Stimulated activated naive CD8-positive, alpha-beta T cell treated with anti-CD3 and anti-CD28 coated beads, Interleukin-15, Interleukin-2, amounts not matched to agents 100 ng/mL and 50 ng/mL, for 24 hours (primary cell): Measurements from ENCODE around the gene DDX21.
"Not testable (repeated sequence)": the region's sequence is repeated elsewhere in the genome, so short reads cannot be mapped to it uniquely, and the experiment has no call there.

Source experiments
- H3K27ac Mint-ChIP-seq: one replicate; pipeline ENCODE4 v1.8.0; 2021; ENCODE audit warnings: mild to moderate bottlenecking, mixed read lengths
- H3K27me3 Mint-ChIP-seq: one replicate; pipeline ENCODE4 v1.8.0; 2021; ENCODE audit warnings: mixed read lengths
- H3K36me3 Mint-ChIP-seq: one replicate; pipeline ENCODE4 v1.8.0; 2021; ENCODE audit warnings: low read depth, mixed read lengths
- H3K4me1 Mint-ChIP-seq: one replicate; pipeline ENCODE4 v1.8.0; 2021; ENCODE audit warnings: low read depth, mixed read lengths
- H3K4me3 Mint-ChIP-seq: one replicate; pipeline ENCODE4 v1.8.0; 2021; ENCODE audit warnings: mild to moderate bottlenecking, mixed read lengths
- H3K9me3 Mint-ChIP-seq: one replicate; pipeline ENCODE4 v1.8.0; 2021; ENCODE audit warnings: mixed read lengths

DDX21 gene

DNA sequence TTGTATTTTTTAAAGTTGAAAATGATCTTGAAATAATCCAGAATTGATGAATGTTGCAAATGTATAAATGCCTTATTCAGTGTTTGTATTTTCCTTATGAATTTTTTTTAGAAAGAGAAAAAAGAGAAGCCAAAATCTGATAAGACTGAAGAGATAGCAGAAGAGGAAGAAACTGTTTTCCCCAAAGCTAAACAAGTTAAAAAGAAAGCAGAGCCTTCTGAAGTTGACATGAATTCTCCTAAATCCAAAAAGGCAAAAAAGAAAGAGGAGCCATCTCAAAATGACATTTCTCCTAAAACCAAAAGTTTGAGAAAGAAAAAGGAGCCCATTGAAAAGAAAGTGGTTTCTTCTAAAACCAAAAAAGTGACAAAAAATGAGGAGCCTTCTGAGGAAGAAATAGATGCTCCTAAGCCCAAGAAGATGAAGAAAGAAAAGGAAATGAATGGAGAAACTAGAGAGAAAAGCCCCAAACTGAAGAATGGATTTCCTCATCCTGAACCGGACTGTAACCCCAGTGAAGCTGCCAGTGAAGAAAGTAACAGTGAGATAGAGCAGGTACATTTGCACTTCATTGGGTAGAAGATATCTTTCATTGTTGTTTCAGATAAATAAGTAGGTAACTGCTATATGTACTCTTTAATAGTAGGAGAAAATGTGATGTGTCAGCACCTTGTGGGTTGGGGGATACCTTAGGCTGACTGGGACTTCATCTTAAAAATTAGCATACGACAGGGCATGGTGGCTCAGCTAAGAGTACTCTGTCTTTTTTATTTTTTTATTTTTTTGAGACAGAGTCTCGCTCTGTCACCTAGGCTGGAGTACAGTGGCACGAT, 3.9 kb downstream of the DDX21 start:
- no peaks in the 10 kb centered on the region for H3K27me3 Mint-ChIP-seq
- peak overlapping the region; percentile 85 for H3K27ac Mint-ChIP-seq
- H3K9me3 Mint-ChIP-seq = no peaks in the 10 kb centered on the region
- peaks cover 74% of the 10 kb centered on the region for H3K36me3 Mint-ChIP-seq
- H3K4me1 Mint-ChIP-seq = peaks cover 58% of the 10 kb centered on the region
- H3K4me3 Mint-ChIP-seq = peak overlapping the region; percentile 78

DNA sequence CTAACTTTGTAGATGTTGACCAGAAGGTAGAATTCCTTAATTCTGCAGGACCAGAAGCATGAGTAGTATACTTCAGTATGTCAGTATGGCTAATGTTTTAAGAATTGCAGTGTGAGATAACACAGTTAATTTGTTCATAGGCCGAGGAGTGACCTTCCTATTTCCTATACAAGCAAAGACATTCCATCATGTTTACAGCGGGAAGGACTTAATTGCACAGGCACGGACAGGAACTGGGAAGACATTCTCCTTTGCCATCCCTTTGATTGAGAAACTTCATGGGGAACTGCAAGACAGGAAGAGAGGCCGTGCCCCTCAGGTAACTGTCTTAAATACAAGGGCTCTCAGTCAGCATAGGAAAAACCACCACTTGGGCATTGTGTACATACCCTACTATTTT, 7.2 kb downstream of the DDX21 start:
- H3K36me3 Mint-ChIP-seq = peaks cover 84% of the 10 kb centered on the region

DNA sequence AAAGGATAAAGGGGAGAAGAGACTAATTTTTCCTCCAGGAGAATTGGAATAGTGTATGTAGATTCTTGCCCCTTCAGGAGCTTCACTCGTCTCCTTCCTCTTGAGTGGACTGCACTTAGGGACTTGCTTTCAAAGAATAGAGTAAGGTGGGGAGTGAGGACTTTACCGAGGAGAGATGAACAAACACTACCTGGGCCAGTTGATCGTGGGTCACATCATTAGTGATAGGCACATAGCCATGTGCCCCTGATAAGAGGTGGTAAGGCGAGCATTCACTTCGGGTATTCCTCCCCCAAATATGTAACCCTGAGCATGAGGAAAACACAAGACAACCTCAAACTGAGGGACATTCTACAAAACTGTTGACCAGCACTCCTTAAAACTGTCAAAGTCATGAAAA, 18.0 kb downstream of the DDX21 start:
- no peak overlapping the region for H3K4me3 Mint-ChIP-seq
- H3K36me3 Mint-ChIP-seq = peaks cover 93% of the 10 kb centered on the region
- no peaks in the 10 kb centered on the region for H3K9me3 Mint-ChIP-seq
- H3K27me3 Mint-ChIP-seq = no peaks in the 10 kb centered on the region
- peaks cover 12% of the 10 kb centered on the region for H3K4me1 Mint-ChIP-seq
- H3K27ac Mint-ChIP-seq = no peak overlapping the region

More for the DNA sequence above, 7.2 kb downstream of the DDX21 start:
- H3K9me3 Mint-ChIP-seq = no peaks in the 10 kb centered on the region
- H3K27me3 Mint-ChIP-seq = no peaks in the 10 kb centered on the region
- H3K27ac Mint-ChIP-seq = no peak overlapping the region
- H3K4me1 Mint-ChIP-seq = peaks cover 51% of the 10 kb centered on the region
- H3K4me3 Mint-ChIP-seq = no peak overlapping the region

DNA sequence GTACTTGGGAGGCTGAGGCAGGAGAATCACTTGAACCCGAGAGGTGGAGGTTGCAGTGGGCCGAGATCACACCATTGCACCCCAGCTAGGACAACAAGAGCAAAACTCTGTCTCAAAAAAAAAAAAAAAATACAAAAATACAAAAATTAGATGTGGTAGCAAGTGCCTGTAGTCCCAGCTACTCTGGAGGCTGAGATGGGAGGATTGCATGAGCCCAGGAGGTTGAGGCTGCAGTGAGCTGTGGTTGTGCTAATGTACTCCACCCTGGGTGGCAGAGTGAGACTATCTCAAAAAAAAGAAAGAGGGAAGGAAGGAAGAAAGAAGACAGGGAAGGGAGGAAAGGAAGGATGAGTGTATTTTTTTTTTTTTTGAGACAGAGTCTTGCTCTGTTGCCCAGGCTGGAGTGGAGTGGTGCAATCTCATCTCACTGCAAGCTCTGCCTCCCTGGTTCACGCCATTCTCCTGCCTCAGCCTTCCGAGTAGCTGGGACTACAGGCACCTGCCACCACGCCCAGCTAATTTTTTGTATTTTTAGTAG, 20.0 kb downstream of the DDX21 start:
- H3K27me3 Mint-ChIP-seq, H3K4me3 Mint-ChIP-seq, H3K27ac Mint-ChIP-seq, H3K9me3 Mint-ChIP-seq, H3K4me1 Mint-ChIP-seq: not testable (repeated sequence)
- peaks cover 92% of the 10 kb centered on the region for H3K36me3 Mint-ChIP-seq

GRCh38 chr10:68979738-68980137, 23.8 kb downstream of the DDX21 start:
- H3K36me3 Mint-ChIP-seq = peaks cover 86% of the 10 kb centered on the region
- H3K27me3 Mint-ChIP-seq, H3K4me3 Mint-ChIP-seq, H3K9me3 Mint-ChIP-seq, H3K4me1 Mint-ChIP-seq, H3K27ac Mint-ChIP-seq: not testable (repeated sequence)

GRCh38 chr10:68981074-68981473, 25.1 kb downstream of the DDX21 start:
- Mint-ChIP-seq H3K4me3 (no peak overlapping the region), H3K4me1 (no peaks in the 10 kb centered on the region), H3K9me3 (no peaks in the 10 kb centered on the region), H3K27me3 (no peaks in the 10 kb centered on the region), H3K27ac (peak overlapping the region; percentile 48), H3K36me3 (peaks cover 83% of the 10 kb centered on the region)

- Mint-ChIP-seq H3K36me3 (peaks cover 71% of the 10 kb centered on the region), H3K27ac (no peak overlapping the region), H3K9me3 (no peaks in the 10 kb centered on the region), H3K4me3 (no peak overlapping the region), H3K27me3 (no peaks in the 10 kb centered on the region), H3K4me1 (peaks cover 3% of the 10 kb centered on the region)
Measured at GRCh38 chr10:68982389-68982788, 26.4 kb downstream of the DDX21 start.

DNA sequence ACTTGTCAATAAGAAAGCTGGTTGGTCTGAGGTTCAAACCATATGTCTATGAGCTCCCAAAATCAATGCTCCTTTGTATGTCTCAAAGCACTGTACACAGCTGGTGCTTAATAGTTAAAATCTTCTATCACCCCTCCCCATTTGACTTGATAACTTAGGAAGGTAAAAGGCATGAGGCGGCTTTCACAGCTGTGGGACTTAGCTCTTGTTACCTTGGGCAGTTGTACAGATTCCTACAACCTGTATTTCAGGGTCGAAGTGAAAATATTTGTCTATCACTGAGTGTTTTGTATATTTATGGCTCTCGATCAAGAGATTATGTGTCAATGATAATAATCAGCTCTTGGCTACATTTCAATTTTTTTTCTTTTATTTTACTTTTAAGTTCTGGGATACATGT, 31.6 kb downstream of the DDX21 start:
- Mint-ChIP-seq H3K9me3 (no peaks in the 10 kb centered on the region), H3K4me3 (peak overlapping the region; percentile 95), H3K27me3 (no peaks in the 10 kb centered on the region), H3K36me3 (peaks cover 41% of the 10 kb centered on the region), H3K27ac (peak overlapping the region; percentile 92), H3K4me1 (peaks cover 40% of the 10 kb centered on the region)

DNA sequence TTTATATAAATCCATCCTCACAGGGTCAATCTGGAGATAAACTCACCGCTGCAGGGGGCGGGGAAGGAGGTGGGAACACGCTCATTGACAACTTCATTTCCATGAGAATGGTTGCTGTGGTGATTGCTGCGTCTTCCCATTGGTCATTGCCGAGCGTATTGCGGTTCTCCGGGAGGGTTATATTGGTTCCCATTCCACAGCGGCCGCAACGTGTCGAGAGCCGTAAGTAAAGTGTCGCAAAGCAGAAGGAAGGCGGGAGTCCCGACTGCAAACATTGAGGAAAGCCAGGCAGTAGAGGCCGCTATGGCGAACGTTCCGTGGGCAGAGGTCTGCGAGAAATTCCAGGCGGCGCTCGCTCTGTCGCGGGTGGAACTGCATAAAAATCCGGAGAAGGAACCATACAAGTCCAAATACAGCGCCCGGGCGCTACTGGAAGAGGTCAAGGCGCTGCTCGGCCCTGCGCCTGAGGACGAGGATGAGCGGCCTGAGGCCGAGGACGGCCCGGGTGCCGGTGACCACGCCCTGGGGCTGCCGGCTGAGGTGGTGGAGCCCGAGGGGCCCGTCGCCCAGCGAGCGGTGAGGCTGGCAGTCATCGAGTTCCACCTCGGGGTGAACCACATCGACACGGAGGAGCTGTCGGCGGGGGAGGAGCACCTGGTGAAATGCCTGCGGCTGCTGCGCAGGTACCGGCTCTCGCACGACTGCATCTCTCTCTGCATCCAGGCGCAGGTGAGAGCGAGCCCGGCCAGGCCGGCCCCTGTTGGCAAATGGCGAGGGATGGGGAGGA, 32.8 kb downstream of the DDX21 start, which contains the start of gene KIFBP:
KIFBP (plus strand) TSS at position 274 of the 787 bp plus-strand sequence; CDS start at position 304, 30 bp downstream.
- Mint-ChIP-seq H3K4me3 (peak within 1 kb of the TSS; percentile 95), H3K9me3 (no peaks in the 10 kb centered on the region), H3K4me1 (peaks cover 47% of the 10 kb centered on the region), H3K36me3 (peaks cover 32% of the 10 kb centered on the region), H3K27me3 (no peaks in the 10 kb centered on the region), H3K27ac (peak within 1 kb of the TSS; percentile 92)

- peak overlapping the region; percentile 95 for H3K4me3 Mint-ChIP-seq
- H3K27ac Mint-ChIP-seq = peak overlapping the region; percentile 83
- H3K9me3 Mint-ChIP-seq = no peaks in the 10 kb centered on the region
- no peaks in the 10 kb centered on the region for H3K27me3 Mint-ChIP-seq
- H3K36me3 Mint-ChIP-seq = peaks cover 25% of the 10 kb centered on the region
- peaks cover 48% of the 10 kb centered on the region for H3K4me1 Mint-ChIP-seq
Measured at GRCh38 chr10:68989317-68989990, 33.5 kb downstream of the DDX21 start.

DNA sequence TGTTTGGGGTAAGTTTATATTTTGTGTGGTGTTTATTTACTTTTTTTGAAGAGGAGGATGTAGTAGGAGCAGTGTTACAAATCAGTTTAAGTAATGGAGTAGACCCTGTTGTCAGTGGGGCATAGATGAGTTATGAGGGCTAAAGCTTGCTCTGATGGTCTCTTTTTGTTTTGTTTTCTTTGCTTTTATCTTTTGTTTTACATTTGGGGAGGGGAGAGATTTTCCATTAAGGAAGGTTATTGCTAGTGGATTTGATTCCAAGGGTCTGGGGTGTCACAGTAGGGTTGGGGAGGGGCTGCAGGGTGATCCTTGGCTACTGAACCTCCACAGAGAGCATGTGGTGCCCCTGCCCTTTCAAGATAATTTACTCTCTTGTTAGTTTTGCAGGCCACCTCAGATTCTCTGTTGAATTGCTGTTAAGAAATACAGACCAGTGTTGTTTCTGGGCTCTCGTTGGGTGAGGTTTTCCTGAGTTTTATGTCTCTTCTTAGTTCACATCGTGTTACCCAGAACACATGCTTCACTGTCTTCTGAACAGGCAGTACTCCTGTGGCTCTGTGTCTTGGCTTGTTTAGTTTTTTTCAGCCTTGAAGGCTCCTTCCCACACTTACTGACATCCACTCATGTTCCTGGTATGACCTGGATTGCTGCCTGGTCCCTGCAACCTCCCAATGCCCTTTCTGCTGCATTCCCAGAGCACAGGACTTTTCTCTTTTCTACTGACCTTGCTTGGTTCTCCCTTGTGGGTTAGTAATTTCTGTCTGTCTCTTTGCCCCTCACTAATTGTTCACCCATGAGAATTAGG, 36.9 kb downstream of the DDX21 start:
- Mint-ChIP-seq H3K9me3 (no peaks in the 10 kb centered on the region), H3K4me3 (no peak overlapping the region), H3K4me1 (peaks cover 54% of the 10 kb centered on the region), H3K36me3 (peaks cover 15% of the 10 kb centered on the region), H3K27ac (peak overlapping the region; percentile 56), H3K27me3 (no peaks in the 10 kb centered on the region)

DNA sequence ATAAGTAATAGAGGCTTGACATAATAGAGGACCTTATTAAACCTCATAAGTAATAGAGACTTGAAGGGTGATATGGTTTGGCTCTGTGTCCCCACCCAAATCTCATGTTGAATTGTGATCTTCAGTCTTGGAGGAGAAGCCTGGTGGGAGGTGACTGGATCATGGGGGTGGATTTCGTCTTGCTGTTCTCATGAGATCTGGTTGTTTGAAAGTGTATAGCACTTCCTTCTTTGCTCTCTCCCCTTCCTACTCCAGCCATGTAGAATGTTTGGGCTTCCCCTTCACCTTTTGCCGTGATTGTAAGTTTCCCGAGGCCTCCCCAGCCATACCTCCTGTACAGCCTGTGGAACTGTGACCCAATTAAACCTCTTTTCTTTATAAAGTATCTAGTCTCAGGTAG, 41.2 kb downstream of the DDX21 start:
- Mint-ChIP-seq H3K4me3 (peak overlapping the region; percentile 55), H3K36me3 (peaks cover 3% of the 10 kb centered on the region), H3K27me3 (no peaks in the 10 kb centered on the region), H3K9me3 (no peaks in the 10 kb centered on the region), H3K4me1 (peaks cover 44% of the 10 kb centered on the region), H3K27ac (peak overlapping the region; percentile 87)

DNA sequence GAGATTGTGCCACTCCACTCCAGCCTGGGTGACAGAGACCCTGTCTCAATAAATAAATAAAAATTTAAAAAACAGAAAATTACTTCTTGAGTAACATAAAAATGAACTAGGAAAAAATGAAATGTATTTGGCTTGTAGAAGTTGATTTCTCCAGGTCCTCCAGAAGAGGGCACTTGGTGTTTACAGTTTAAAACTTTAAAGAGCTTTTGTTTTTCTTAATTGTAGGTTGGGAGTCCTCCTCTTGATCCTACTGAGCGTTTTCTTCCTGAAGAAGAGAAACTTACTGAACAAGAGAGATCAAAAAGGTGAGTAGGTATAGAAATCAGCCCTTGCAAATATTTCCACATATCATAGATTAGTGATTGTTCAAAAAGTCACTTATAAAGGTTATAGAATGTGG, 48.9 kb downstream of the DDX21 start:
- no peaks in the 10 kb centered on the region for H3K9me3 Mint-ChIP-seq
- H3K27ac Mint-ChIP-seq = no peak overlapping the region
- H3K4me1 Mint-ChIP-seq = peaks cover 6% of the 10 kb centered on the region
- peaks cover 8% of the 10 kb centered on the region for H3K36me3 Mint-ChIP-seq
- H3K4me3 Mint-ChIP-seq = no peak overlapping the region
- no peaks in the 10 kb centered on the region for H3K27me3 Mint-ChIP-seq
